Astrocyte (in vitro differentiated cells and primary cell): ENCODE results near the gene TRERF1. TPM values are rescaled to one million over a fixed set of nuclear protein-coding genes. Genes with fewer than 3 reads are reported as not detected.

Experiments
- DNase-seq: peaks from one replicate; pipeline ENCODE4 v3.0.0-alpha.2; 2010; ENCODE audit warnings: low read depth
- FAIRE-seq: peaks from 2 replicates; lab custom pipeline; 2011; peaks lifted over from hg19 to GRCh38; lab: Jason Lieb, UNC
- H2AFZ ChIP-seq: 2 replicates; pipeline ENCODE4 v1.6.0; 2012; ENCODE audit warnings: low read depth, low read length, inconsistent platforms
- H3K27ac ChIP-seq: 2 replicates; pipeline ENCODE4 v1.5.1; 2011; ENCODE audit warnings: low read depth, low read length, inconsistent platforms
- H3K27me3 ChIP-seq: 2 replicates; pipeline ENCODE4 v1.6.0; 2011; ENCODE audit warnings: low read length, inconsistent platforms; ENCODE audit not compliant: insufficient read depth
- H3K36me3 ChIP-seq: 2 replicates; pipeline ENCODE4 v1.5.1; 2011; ENCODE audit warnings: low read length, inconsistent platforms; ENCODE audit not compliant: insufficient read depth
- H3K4me1 ChIP-seq: 2 replicates; pipeline ENCODE4 v1.5.1; 2011; ENCODE audit warnings: low read length, inconsistent platforms; ENCODE audit not compliant: insufficient read depth
- H3K4me2 ChIP-seq: 2 replicates; pipeline ENCODE4 v1.6.0; 2012; ENCODE audit warnings: low read length, inconsistent platforms
- H3K4me3 ChIP-seq: 2 replicates; pipeline ENCODE4 v1.5.1; 2011; ENCODE audit warnings: low read depth, mild to moderate bottlenecking, low read length, inconsistent platforms; ENCODE audit not compliant: insufficient read depth
- H3K79me2 ChIP-seq: 2 replicates; pipeline ENCODE4 v1.6.0; 2012; ENCODE audit warnings: mild to moderate bottlenecking, low read length, inconsistent platforms; ENCODE audit not compliant: insufficient read depth
- H3K9ac ChIP-seq: 2 replicates; pipeline ENCODE4 v1.6.0; 2012; ENCODE audit warnings: mild to moderate bottlenecking, low read length, inconsistent platforms
- H3K9me3 ChIP-seq: 2 replicates; pipeline ENCODE4 v1.5.1; 2012; ENCODE audit warnings: low read depth, mild to moderate bottlenecking, low read length, inconsistent platforms; ENCODE audit not compliant: insufficient read depth
- H4K20me1 ChIP-seq: 2 replicates; pipeline ENCODE4 v1.6.0; 2012; ENCODE audit warnings: low read length, inconsistent platforms; ENCODE audit not compliant: insufficient read depth
- H3K27ac Mint-ChIP-seq: one replicate; pipeline ENCODE4 v1.8.0; 2021; ENCODE audit warnings: mild to moderate bottlenecking, mixed read lengths; ENCODE audit not compliant: unreplicated experiment
- H3K27me3 Mint-ChIP-seq: one replicate; pipeline ENCODE4 v1.8.0; 2021; ENCODE audit warnings: low read depth, mixed read lengths; ENCODE audit not compliant: unreplicated experiment
- H3K36me3 Mint-ChIP-seq: one replicate; pipeline ENCODE4 v1.8.0; 2021; ENCODE audit warnings: low read depth, mixed read lengths; ENCODE audit not compliant: unreplicated experiment
- H3K4me1 Mint-ChIP-seq: one replicate; pipeline ENCODE4 v1.8.0; 2021; ENCODE audit warnings: low read depth, mixed read lengths; ENCODE audit not compliant: unreplicated experiment
- H3K4me3 Mint-ChIP-seq: one replicate; pipeline ENCODE4 v1.8.0; 2021; ENCODE audit warnings: mild to moderate bottlenecking, moderate library complexity, mixed read lengths; ENCODE audit not compliant: unreplicated experiment
- H3K9me3 Mint-ChIP-seq: one replicate; pipeline ENCODE4 v1.8.0; 2021; ENCODE audit warnings: mild to moderate bottlenecking, mixed read lengths; ENCODE audit not compliant: unreplicated experiment
- CTCF ChIP-seq: IDR thresholded peaks from 2 replicates; pipeline ENCODE4 v1.5.1; 2011; ENCODE audit warnings: low read depth, mild to moderate bottlenecking, inconsistent platforms, low read length, moderate library complexity; ENCODE audit not compliant: insufficient read depth
- EZH2 ChIP-seq: IDR thresholded peaks from 2 replicates; pipeline ENCODE4 v1.6.1; 2012; ENCODE audit warnings: mild to moderate bottlenecking, low read length, inconsistent platforms; ENCODE audit not compliant: insufficient read depth
- total RNA-seq: library from RNA; stranded (reverse); gene quantifications from 2 replicates; pipeline ENCODE4 v1.2.1, GENCODE V29; 2021

Gene TRERF1
- total RNA-seq, 1 donor from 2014 or later = 8.6 TPM

GRCh38 chr6:42454428-42454791 lies 2.7 kb upstream of the TRERF1 start:
- H3K36me3 Mint-ChIP-seq = no peaks in the 10 kb centered on the region
- H2AFZ ChIP-seq = peak overlapping the region; percentile 69
- H3K27me3 ChIP-seq = no peaks in the 10 kb centered on the region
- FAIRE-seq (no peak), DNase-seq (peak; percentile 22)
- no peak for TF ChIP-seq CTCF
- no peaks in the 10 kb centered on the region for H3K9me3 Mint-ChIP-seq
- peak overlapping the region; percentile 81 for H3K4me3 Mint-ChIP-seq
- H4K20me1 ChIP-seq = no peaks in the 10 kb centered on the region
- peak overlapping the region; percentile 87 for H3K9ac ChIP-seq
- H3K27me3 Mint-ChIP-seq = no peaks in the 10 kb centered on the region
- H3K4me1 Mint-ChIP-seq = peaks cover 6% of the 10 kb centered on the region
- peak overlapping the region; percentile 69 for H3K4me3 ChIP-seq
- H3K27ac Mint-ChIP-seq = peak overlapping the region; percentile 86
- peak overlapping the region; percentile 97 for H3K4me2 ChIP-seq
- no peaks in the 10 kb centered on the region for H3K36me3 ChIP-seq
- H3K79me2 ChIP-seq = peaks cover 20% of the 10 kb centered on the region
- no peak overlapping the region for H3K27ac ChIP-seq
- no peaks in the 10 kb centered on the region for H3K9me3 ChIP-seq
- peaks cover 28% of the 10 kb centered on the region for H3K4me1 ChIP-seq

DNA sequence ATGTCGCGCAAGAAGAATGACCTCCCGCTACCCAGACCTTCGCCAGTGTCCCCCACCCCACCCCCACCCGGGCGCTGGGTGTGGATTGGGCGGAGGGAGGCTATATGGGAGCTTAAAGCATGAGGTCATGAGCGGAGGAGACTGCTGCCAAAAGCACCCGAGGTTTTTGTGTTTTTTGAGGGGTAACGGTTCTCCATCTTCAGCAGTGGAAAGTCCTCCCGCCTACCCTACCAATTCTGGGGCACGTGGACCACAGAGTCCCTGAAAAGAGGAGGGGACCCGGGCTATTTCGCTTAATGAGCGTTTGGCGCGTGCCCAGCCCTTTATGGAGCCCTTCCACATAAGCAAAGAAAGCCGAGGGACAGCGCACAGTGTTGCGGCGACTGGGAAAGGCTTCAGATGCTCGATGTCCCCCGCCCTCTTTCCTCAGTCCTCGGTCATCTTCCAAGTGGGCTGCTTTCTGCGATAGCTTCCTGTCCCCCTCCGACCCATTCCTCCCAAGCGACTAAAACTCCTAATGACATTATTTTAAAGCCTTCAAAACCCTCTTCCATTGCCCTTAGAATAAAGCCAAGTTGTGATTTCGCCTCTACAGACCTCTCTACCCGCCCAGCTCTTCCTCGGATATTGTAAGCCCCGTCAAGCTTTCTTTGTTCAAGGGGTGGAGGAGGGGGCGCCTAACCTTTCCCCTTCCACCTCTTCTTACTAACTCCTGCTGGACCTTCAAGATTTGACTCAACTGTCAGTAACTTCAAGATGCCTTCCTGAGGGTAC lies 2.1 kb upstream of the TRERF1 start:
- no peaks in the 10 kb centered on the region for H3K36me3 ChIP-seq
- peaks cover 30% of the 10 kb centered on the region for H3K4me1 ChIP-seq
- peaks cover 25% of the 10 kb centered on the region for H3K79me2 ChIP-seq
- no peak for FAIRE-seq
- peak overlapping the region; percentile 86 for H3K27ac Mint-ChIP-seq
- no peaks in the 10 kb centered on the region for H3K9me3 ChIP-seq
- H3K27me3 ChIP-seq = no peaks in the 10 kb centered on the region
- peak overlapping the region; percentile 63 for H3K27ac ChIP-seq
- no peak for TF ChIP-seq CTCF
- no peak for TF ChIP-seq EZH2
- H3K4me2 ChIP-seq = peak overlapping the region; percentile 97
- no peaks in the 10 kb centered on the region for H3K36me3 Mint-ChIP-seq
- H3K9ac ChIP-seq = peak overlapping the region; percentile 87
- H4K20me1 ChIP-seq = no peaks in the 10 kb centered on the region
- DNase-seq = peak; percentile 49
- H3K9me3 Mint-ChIP-seq = no peaks in the 10 kb centered on the region
- peak overlapping the region; percentile 69 for H2AFZ ChIP-seq
- H3K4me1 Mint-ChIP-seq = peaks cover 11% of the 10 kb centered on the region
- peak overlapping the region; percentile 69 for H3K4me3 ChIP-seq
- H3K27me3 Mint-ChIP-seq = no peaks in the 10 kb centered on the region
- H3K4me3 Mint-ChIP-seq = peak overlapping the region; percentile 81

DNA sequence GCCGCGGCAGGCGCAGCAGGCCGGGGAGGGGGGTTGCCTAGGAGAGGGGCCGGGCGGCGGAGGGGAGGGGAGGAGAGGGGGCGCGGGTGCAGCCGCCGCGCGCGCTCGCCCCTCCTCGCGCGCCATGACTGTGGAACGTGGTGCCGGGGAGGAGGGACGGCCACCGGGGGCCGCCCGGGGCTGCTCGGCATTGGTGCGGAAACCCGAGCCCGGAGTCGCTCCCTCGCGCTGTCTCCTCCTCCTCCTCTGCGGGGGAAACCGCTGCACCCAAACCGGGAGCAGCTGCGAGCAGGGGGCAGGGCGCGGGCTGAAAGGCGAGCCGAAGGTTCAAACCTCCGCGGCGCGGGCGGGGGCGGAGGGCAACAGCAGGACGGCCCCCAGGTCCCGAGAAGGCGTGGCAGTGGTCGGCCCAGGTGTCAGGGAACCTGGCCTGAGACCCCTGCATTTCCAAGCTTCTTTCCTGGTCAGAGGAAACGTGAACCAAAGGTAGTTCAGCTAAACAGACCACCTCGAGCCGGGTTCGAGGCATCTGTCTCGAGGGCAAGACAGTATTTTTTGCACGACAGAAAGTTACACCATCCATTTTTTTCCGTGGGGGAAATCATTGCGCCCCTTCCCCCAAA lies 1.4 kb upstream of the TRERF1 start:
- H3K9me3 Mint-ChIP-seq = no peaks in the 10 kb centered on the region
- TF ChIP-seq EZH2 (no peak), CTCF (no peak)
- peak overlapping the region; percentile 86 for H3K27ac Mint-ChIP-seq
- Histone ChIP-seq H3K27me3 (no peaks in the 10 kb centered on the region), H3K36me3 (no peaks in the 10 kb centered on the region), H2AFZ (peak overlapping the region; percentile 83), H3K9ac (peak overlapping the region; percentile 87), H3K79me2 (peaks cover 32% of the 10 kb centered on the region), H3K4me1 (peaks cover 30% of the 10 kb centered on the region), H3K4me3 (peak overlapping the region; percentile 69), H3K27ac (peak overlapping the region; percentile 85), H4K20me1 (peaks cover 6% of the 10 kb centered on the region), H3K4me2 (peak overlapping the region; percentile 97), H3K9me3 (no peaks in the 10 kb centered on the region)
- H3K4me3 Mint-ChIP-seq = peak overlapping the region; percentile 81
- FAIRE-seq (no peak), DNase-seq (peak; percentile 87)
- peaks cover 18% of the 10 kb centered on the region for H3K4me1 Mint-ChIP-seq
- H3K36me3 Mint-ChIP-seq = no peaks in the 10 kb centered on the region
- no peaks in the 10 kb centered on the region for H3K27me3 Mint-ChIP-seq
